IMR-90 (cell line): ENCODE measurements around the gene CTSV. TPM values are rescaled to one million over a fixed set of nuclear protein-coding genes. Genes with fewer than 3 reads are reported as not detected.

Source experiments
- ATAC-seq: fragments of 200-7000 bp; cut with Tn5 transposase; 2 replicates; pipeline ENCODE4 v1.9.1; 2020; ENCODE audit warnings: low read depth, mild to moderate bottlenecking, moderate library complexity
- BruUV-seq: library from RNA; stranded (reverse); fragments of 400-500 nt; replicated peaks from 2 replicates; lab custom pipeline; 2021; lab: Mats Ljungman, UMichigan
- CTCF ChIA-PET: fragments of 300-600 bp; formaldehyde crosslinking; extraction: SDS; loops from one replicate; lab custom pipeline; 2021; ENCODE audit warnings: antibody characterized with exemption; lab: Yijun Ruan, JAX
- POLR2A ChIA-PET: fragments of 300-600 bp; sonication (Branson Sonifier 250); formaldehyde crosslinking; loops from one replicate; lab custom pipeline; 2022; ENCODE audit warnings: antibody characterized with exemption; ENCODE audit not compliant: unreplicated experiment; lab: Charles Lee
- DNase-seq: peaks from one replicate; pipeline ENCODE4 v3.0.0; 2013
- H2AFZ ChIP-seq: replicated peaks from 2 replicates; pipeline ENCODE3; 2013; ENCODE audit warnings: low read length, mild to moderate bottlenecking; ENCODE audit not compliant: poor library complexity
- H2AK5ac ChIP-seq: 2 replicates; pipeline ENCODE4 v1.6.1; 2013; ENCODE audit warnings: low read depth, low read length, inconsistent platforms
- H2AK9ac ChIP-seq: replicated peaks from 2 replicates; pipeline ENCODE3; 2013; ENCODE audit warnings: mild to moderate bottlenecking, low read depth, low read length, moderate library complexity; ENCODE audit not compliant: poor library complexity
- H2BK120ac ChIP-seq: 2 replicates; pipeline ENCODE4 v1.6.1; 2013; ENCODE audit warnings: low read depth, low read length, inconsistent platforms
- H2BK15ac ChIP-seq: 3 replicates; pipeline ENCODE4 v1.6.1; 2013; ENCODE audit warnings: low read depth, low read length, inconsistent platforms
- H2BK20ac ChIP-seq: 2 replicates; pipeline ENCODE4 v1.6.1; 2013; ENCODE audit warnings: low read depth, mild to moderate bottlenecking, inconsistent platforms, low read length, moderate library complexity
- H2BK5ac ChIP-seq: 2 replicates; pipeline ENCODE4 v1.6.1; 2013; ENCODE audit warnings: mild to moderate bottlenecking, low read depth, low read length, inconsistent platforms; ENCODE audit not compliant: poor library complexity, severe bottlenecking
- H3K14ac ChIP-seq: replicated peaks from 2 replicates; pipeline ENCODE4 v1.6.1; 2013; ENCODE audit warnings: low read depth, low read length, inconsistent platforms
- H3K18ac ChIP-seq: 2 replicates; pipeline ENCODE4 v1.6.1; 2013; ENCODE audit warnings: low read depth, low read length, control low read depth
- H3K23ac ChIP-seq: 2 replicates; pipeline ENCODE4 v1.6.1; 2013; ENCODE audit warnings: low read depth, low read length, inconsistent platforms
- H3K27ac ChIP-seq: 2 replicates; pipeline ENCODE4 v1.5.1; 2013; ENCODE audit warnings: mild to moderate bottlenecking, control low read depth, low read length; ENCODE audit not compliant: insufficient read depth
- H3K27me3 ChIP-seq: 2 replicates; pipeline ENCODE4 v1.6.1; 2013; ENCODE audit warnings: low read length; ENCODE audit not compliant: control insufficient read depth, insufficient read depth
- H3K36me3 ChIP-seq: 2 replicates; pipeline ENCODE4 v1.6.1; 2013; ENCODE audit warnings: low read length, mixed read lengths; ENCODE audit not compliant: control insufficient read depth, insufficient read depth
- H3K4ac ChIP-seq: 2 replicates; pipeline ENCODE4 v1.6.1; 2013; ENCODE audit warnings: low read depth, low read length, inconsistent platforms
- H3K4me1 ChIP-seq: 2 replicates; pipeline ENCODE4 v1.6.1; 2013; ENCODE audit warnings: low read length, mixed read lengths; ENCODE audit not compliant: control insufficient read depth, insufficient read depth
- H3K4me2 ChIP-seq: 2 replicates; pipeline ENCODE4 v1.6.1; 2013; ENCODE audit warnings: low read depth, mild to moderate bottlenecking, control low read depth, low read length, moderate library complexity
- H3K4me3 ChIP-seq: 2 replicates; pipeline ENCODE4 v1.5.1; 2013; ENCODE audit warnings: low read depth, mild to moderate bottlenecking, control low read depth, low read length, moderate library complexity; ENCODE audit not compliant: insufficient read depth
- H3K56ac ChIP-seq: 2 replicates; pipeline ENCODE4 v1.6.1; 2013; ENCODE audit warnings: low read length, inconsistent platforms; ENCODE audit not compliant: insufficient read depth; ENCODE audit errors: extremely low read depth
- H3K79me1 ChIP-seq, 2 experiments: 2 replicates each; pipeline ENCODE4 v1.6.1; 2013; ENCODE audit warnings: low read length in 2 of 2, inconsistent platforms in 1 of 2, low read depth in 1 of 2
- H3K9ac ChIP-seq: 2 replicates; pipeline ENCODE4 v1.6.1; 2013; ENCODE audit warnings: low read depth, low read length, control low read depth
- H3K9me1 ChIP-seq: 2 replicates; pipeline ENCODE4 v1.6.1; 2013; ENCODE audit warnings: low read length, inconsistent platforms; ENCODE audit not compliant: insufficient read depth
- H3K9me3 ChIP-seq: 2 replicates; pipeline ENCODE4 v1.6.1; 2013; ENCODE audit warnings: low read length; ENCODE audit not compliant: control insufficient read depth, insufficient read depth
- H4K20me1 ChIP-seq: 2 replicates; pipeline ENCODE4 v1.6.1; 2013; ENCODE audit warnings: low read length, inconsistent platforms; ENCODE audit not compliant: insufficient read depth
- H4K5ac ChIP-seq: 2 replicates; pipeline ENCODE4 v1.6.1; 2013; ENCODE audit warnings: mild to moderate bottlenecking, low read depth, low read length, control low read depth
- H4K8ac ChIP-seq, 2 experiments: 2 replicates each; pipeline ENCODE4 v1.6.1; 2013; ENCODE audit warnings: low read depth in 2 of 2, low read length in 2 of 2, control low read depth in 1 of 2, inconsistent platforms in 1 of 2
- H4K91ac ChIP-seq: 2 replicates; pipeline ENCODE4 v1.6.1; 2013; ENCODE audit warnings: low read depth, low read length, inconsistent platforms; ENCODE audit not compliant: insufficient read depth
- CEBPB ChIP-seq: IDR thresholded peaks from 2 replicates; pipeline ENCODE4 v1.6.1; 2012; ENCODE audit warnings: low read depth, low read length, improper control_type of control experiment
- RFX5 ChIP-seq: IDR thresholded peaks from 2 replicates; pipeline ENCODE4 v1.8.0; 2012; ENCODE audit warnings: low read depth, mild to moderate bottlenecking, low read length, moderate library complexity
- WGBS, 2 experiments: methylation state at CpG; one replicate each; pipeline versions ENCODE4 v1.1.5 to v1.1.7; 2013; ENCODE audit warnings: missing lambda C conversion rate in 2 of 2; ENCODE audit not compliant: insufficient read length in 1 of 2; ENCODE audit errors: extremely low coverage in 2 of 2; 5-methylcytosine and 5-hydroxymethylcytosine counted together
- dilution Hi-C: fragments of 300-500 bp; cut with HindIII; formaldehyde crosslinking; loops from one replicate; pipeline ENCODE4 v1.14.3; 2018; ENCODE audit warnings: low sequenced_read_pairs; ENCODE audit not compliant: unreplicated experiment
- in situ Hi-C: fragments of 300-500 bp; cut with MboI; formaldehyde crosslinking; loops from 3 replicates; pipeline ENCODE4 v1.14.3; 2019; ENCODE audit warnings: low sequenced_read_pairs, inconsistent platforms, mixed read lengths
- intact Hi-C: fragments of 100-400 bp; cut with micrococcal nuclease; formaldehyde crosslinking; loops from 2 replicates; pipeline ENCODE4 v1.10.0; 2022
- polyA plus RNA-seq, 3 experiments: library from polyadenylated mRNA; depleted of rRNA; stranded (reverse); fragments of >200 nt; gene quantifications; 2 replicates each; pipeline ENCODE4 v1.2.3, GENCODE V29; 2012; ENCODE audit warnings: low replicate concordance in 1 of 3
- total RNA-seq: library from RNA; depleted of rRNA; stranded (reverse); fragments of >200 nt; gene quantifications from 2 replicates; pipeline ENCODE4 v1.2.3, GENCODE V29; 2012

CTSV gene
- total and polyA plus RNA-seq, 2 of the 4 experiments (the other 2 are of a cell fraction), result 0.54 to 0.75 TPM

DNA sequence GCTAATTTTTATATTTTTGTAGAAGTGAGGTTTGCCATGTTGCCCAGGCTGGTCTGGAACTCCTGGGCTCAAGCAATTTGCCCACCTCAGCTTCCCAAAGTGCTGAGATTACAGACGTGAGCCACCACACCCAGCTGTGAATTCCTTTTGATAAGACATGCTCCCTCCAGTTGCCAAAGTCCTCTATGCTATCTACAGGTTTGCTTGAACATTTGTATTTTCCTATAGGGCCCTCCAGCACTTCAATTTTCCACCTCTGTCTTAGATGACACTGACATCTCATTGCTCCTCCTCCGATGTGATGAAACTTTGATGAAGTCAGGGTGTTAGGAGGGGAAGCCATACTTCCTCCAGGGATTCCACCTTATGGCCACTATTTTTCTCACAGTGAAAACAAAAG is 25.2 kb upstream of the CTSV start:
- no peak overlapping the region for H3K9ac ChIP-seq
- no peak overlapping the region for H2AFZ ChIP-seq
- ChIA-PET POLR2A (interaction anchor here (0.6 kb wide), 1 partner anchor 25 kb away, joined by 5 read pairs; no protein-coding TSS in a partner anchor), CTCF (no interaction called here)
- H3K18ac ChIP-seq, result no peak overlapping the region
- intact Hi-C loops (no loop called here), in situ Hi-C loops (no loop called here), dilution Hi-C loops (no loop called here)
- H2BK20ac ChIP-seq, result no peak overlapping the region
- H4K91ac ChIP-seq, result no peak overlapping the region
- ATAC-seq (no peak), DNase-seq (no peak)
- no peaks in the 10 kb centered on the region for H3K9me1 ChIP-seq
- no peak overlapping the region for H3K56ac ChIP-seq
- H3K36me3 ChIP-seq, result no peaks in the 10 kb centered on the region
- no peak overlapping the region for H4K5ac ChIP-seq
- H3K4me1 ChIP-seq, result no peaks in the 10 kb centered on the region
- no peaks in the 10 kb centered on the region for H4K20me1 ChIP-seq
- no peak overlapping the region for H3K4me3 ChIP-seq
- H2BK5ac ChIP-seq, result no peak overlapping the region
- H2AK5ac ChIP-seq, result no peak overlapping the region
- H2BK120ac ChIP-seq, result no peak overlapping the region
- no peaks in the 10 kb centered on the region for H3K27me3 ChIP-seq
- H3K27ac ChIP-seq, result no peak overlapping the region
- H3K9me3 ChIP-seq, result no peaks in the 10 kb centered on the region
- no peak overlapping the region for H3K4ac ChIP-seq
- no peak overlapping the region for H2BK15ac ChIP-seq
- no peaks in the 10 kb centered on the region for H3K79me1 ChIP-seq
- no peak overlapping the region for H3K23ac ChIP-seq
- no peak overlapping the region for H3K14ac ChIP-seq
- no peak overlapping the region for H2AK9ac ChIP-seq
- no CpG with 5 or more reads among the region's 2 CpGs for WGBS, 2 experiments
- no peak overlapping the region for H3K4me2 ChIP-seq
- H4K8ac ChIP-seq, result no peak overlapping the region
- no TSS peak for BruUV-seq
- TF ChIP-seq CEBPB, result no peak
- no peak for TF ChIP-seq RFX5
